Common myeloid progenitor, CD34-positive (primary cell): ENCODE data around the gene MEGF6.

Experiments used
- CTCF ChIA-PET: fragments of 350-600 bp; sonication (Branson Sonifier 250); formaldehyde crosslinking; loops from one replicate; lab custom pipeline; 2021; ENCODE audit warnings: antibody characterized with exemption; lab: Charles Lee
- POLR2A ChIA-PET: fragments of 350-600 bp; sonication (Branson Sonifier 250); formaldehyde crosslinking; loops from one replicate; lab custom pipeline; 2021; ENCODE audit warnings: antibody characterized with exemption; lab: Charles Lee
- DNase-seq, 3 donors: peaks; one replicate each; pipeline versions ENCODE4 v3.0.0 to v3.0.0-alpha.2; 2013
- H3K27ac ChIP-seq, 2 experiments: 1 replicate in 1 of 2; 2 replicates in 1 of 2; pipeline ENCODE4 v1.7.0; 2013; ENCODE audit warnings: inconsistent platforms in 2 of 2, low read length in 2 of 2, mild to moderate bottlenecking in 2 of 2, low read depth in 1 of 2, moderate library complexity in 1 of 2; ENCODE audit not compliant: severe bottlenecking in 2 of 2, insufficient read depth in 1 of 2, poor library complexity in 1 of 2
- H3K27me3 ChIP-seq, 5 experiments: replicated peaks in 2 of 5; 1 replicate in 3 of 5; 2 replicates in 2 of 5; pipeline versions ENCODE4 v1.6.1 to v1.7.0; 2013; ENCODE audit warnings: low read length in 4 of 5, mild to moderate bottlenecking in 2 of 5, moderate library complexity in 2 of 5, inconsistent platforms in 1 of 5; ENCODE audit not compliant: insufficient read depth in 5 of 5, control insufficient read depth in 4 of 5
- H3K36me3 ChIP-seq, 4 experiments: 1 replicate in 2 of 4; 2 replicates in 2 of 4; pipeline versions ENCODE4 v1.6.1 to v1.7.0; 2013; ENCODE audit warnings: low read length in 3 of 4, control low read depth in 1 of 4, mild to moderate bottlenecking in 1 of 4; ENCODE audit not compliant: control insufficient read depth in 4 of 4, insufficient read depth in 4 of 4
- H3K4me1 ChIP-seq, 4 experiments: 1 replicate in 3 of 4; 2 replicates in 1 of 4; pipeline versions ENCODE4 v1.6.1 to v1.7.1; 2013; ENCODE audit warnings: low read length in 3 of 4, mild to moderate bottlenecking in 3 of 4, control low read depth in 1 of 4, inconsistent platforms in 1 of 4, moderate library complexity in 1 of 4; ENCODE audit not compliant: control insufficient read depth in 4 of 4, insufficient read depth in 4 of 4; ENCODE audit errors: control extremely low read depth in 1 of 4
- H3K4me3 ChIP-seq, 7 experiments: 1 replicate in 4 of 7; 2 replicates in 3 of 7; pipeline versions ENCODE4 v1.5.1 to v1.7.0; 2013; ENCODE audit warnings: mild to moderate bottlenecking in 7 of 7, low read length in 6 of 7, moderate library complexity in 6 of 7, inconsistent platforms in 2 of 7, low read depth in 2 of 7, control low read depth in 1 of 7; ENCODE audit not compliant: insufficient read depth in 4 of 7, control insufficient read depth in 1 of 7; ENCODE audit errors: extremely low read depth in 1 of 7
- H3K9me3 ChIP-seq, 5 experiments: 1 replicate in 4 of 5; 2 replicates in 1 of 5; pipeline versions ENCODE4 v1.6.1 to v1.7.1; 2013; ENCODE audit warnings: low read length in 4 of 5, mild to moderate bottlenecking in 2 of 5, inconsistent platforms in 1 of 5, low read depth in 1 of 5, moderate library complexity in 1 of 5; ENCODE audit not compliant: control insufficient read depth in 4 of 5, insufficient read depth in 2 of 5; ENCODE audit errors: control extremely low read depth in 1 of 5
- WGBS: methylation state at CpG from one replicate; pipeline ENCODE4 v1.1.5; 2013; ENCODE audit not compliant: insufficient coverage; 5-methylcytosine and 5-hydroxymethylcytosine counted together

Gene MEGF6

DNA sequence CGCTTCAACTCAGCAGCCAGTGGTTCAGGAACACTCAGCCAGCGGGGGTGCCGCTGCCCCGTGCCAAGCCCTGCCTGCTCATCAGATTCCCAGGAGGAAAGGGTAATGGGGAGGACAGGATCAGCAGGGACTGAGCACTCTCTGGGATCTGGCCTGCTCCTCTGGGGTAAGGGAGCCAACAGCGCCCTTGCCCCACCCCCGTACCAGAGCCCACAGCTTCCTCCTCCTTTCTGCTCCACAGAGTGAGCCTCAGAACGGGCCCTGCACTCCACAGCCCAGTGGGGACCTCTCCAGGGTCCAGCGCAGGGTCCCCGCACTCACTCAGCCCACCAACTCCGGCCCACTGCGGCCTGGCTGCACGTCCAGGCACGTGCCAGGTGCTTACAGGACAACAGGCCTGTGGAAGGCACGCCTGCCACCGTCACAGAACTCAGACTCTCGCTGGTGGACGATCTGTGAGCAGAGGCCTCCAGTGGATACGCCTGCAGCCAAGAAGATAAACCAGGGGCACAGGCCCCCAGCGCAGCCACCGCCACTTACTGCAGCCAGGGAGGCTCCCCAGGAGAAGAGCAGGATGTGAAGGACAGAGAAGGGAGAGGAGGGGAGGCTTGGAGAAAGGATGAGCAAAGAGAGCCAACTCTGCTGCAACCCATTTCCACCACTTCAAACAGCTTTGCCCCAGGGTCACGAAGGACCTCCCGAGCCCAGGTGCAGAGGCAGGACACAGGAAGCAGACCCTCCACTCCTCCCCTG is 2.1 kb downstream of the MEGF6 start:
- POLR2A ChIA-PET = no interaction called here
- peak overlapping the region in 5 of 7 experiments; percentile 3 to 79 (median 71) for H3K4me3 ChIP-seq
- no peaks in the 10 kb centered on the region for H3K9me3 ChIP-seq
- peaks cover 2 to 40% (median 38%) of the 10 kb centered on the region in 4 experiments for H3K4me1 ChIP-seq
- H3K27me3 ChIP-seq = peaks cover 0 to 3% (median 0%) of the 10 kb centered on the region in 5 experiments
- peak in 1 of 3 donors; percentile 44 for DNase-seq
- WGBS = 36% methylated on average over 14 of the region's 22 CpGs
- peaks cover 0 to 25% (median 9%) of the 10 kb centered on the region in 4 experiments for H3K36me3 ChIP-seq
- CTCF ChIA-PET = interaction anchor here (1.3 to 1.8 kb wide), 4 partner anchors 10 to 156 kb away, joined by 5 to 6 read pairs (median 5); no protein-coding TSS in a partner anchor
- H3K27ac ChIP-seq = peak overlapping the region in 1 of 2 experiments; percentile 25

DNA sequence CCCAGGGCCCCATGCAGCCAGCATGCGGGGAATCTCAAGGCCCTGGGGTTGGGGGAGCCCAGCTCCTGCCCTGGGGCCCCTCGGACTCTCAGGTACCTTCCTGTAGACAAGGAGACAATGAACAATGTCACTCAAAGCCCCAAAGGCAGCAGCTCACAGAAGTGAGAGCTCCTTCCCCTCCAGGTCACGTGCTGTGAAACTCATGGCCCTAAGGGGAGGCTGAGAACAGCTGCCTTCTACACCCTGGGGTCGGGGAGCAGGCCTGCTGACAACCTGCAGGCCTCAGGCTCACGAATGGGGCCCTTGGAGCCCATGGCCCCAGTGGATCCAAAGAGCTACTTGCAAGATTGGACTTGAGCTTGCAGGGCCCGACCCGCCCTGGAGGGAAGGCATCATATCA is 3.2 kb downstream of the MEGF6 start:
- ChIA-PET POLR2A (no interaction called here), CTCF (interaction anchor here (1.2 to 2.9 kb wide), 5 partner anchors 11 to 155 kb away, joined by 5 to 9 read pairs (median 5); no protein-coding TSS in a partner anchor)
- peaks cover 0 to 3% (median 0%) of the 10 kb centered on the region in 5 experiments for H3K27me3 ChIP-seq
- no peaks in the 10 kb centered on the region for H3K9me3 ChIP-seq
- peaks cover 2 to 40% (median 38%) of the 10 kb centered on the region in 4 experiments for H3K4me1 ChIP-seq
- DNase-seq = no peak
- H3K27ac ChIP-seq = no peak overlapping the region
- H3K36me3 ChIP-seq = peaks cover 0 to 25% (median 10%) of the 10 kb centered on the region in 4 experiments
- WGBS = 87% methylated on average over 6 of the region's 7 CpGs
- H3K4me3 ChIP-seq = no peak overlapping the region

DNA sequence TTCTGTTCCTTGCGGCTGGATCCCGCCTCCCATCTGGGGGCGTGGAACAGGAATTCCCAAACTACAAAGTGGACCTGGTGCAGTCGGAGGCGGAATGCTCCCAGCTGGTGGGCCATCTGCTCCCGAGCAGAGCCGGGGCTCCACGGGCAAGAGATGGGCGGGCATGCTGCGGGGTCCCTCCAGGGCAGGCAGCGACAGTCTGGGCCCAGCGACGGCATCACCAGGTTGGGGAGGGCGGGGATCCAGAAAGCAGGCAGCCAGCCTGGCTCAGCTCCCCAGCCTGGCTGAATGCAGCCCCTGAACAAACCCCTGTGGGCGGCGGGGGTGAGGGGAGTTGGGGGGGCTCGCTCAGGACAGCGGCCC is 3.6 kb downstream of the MEGF6 start:
- peaks cover 0 to 3% (median 0%) of the 10 kb centered on the region in 5 experiments for H3K27me3 ChIP-seq
- no peak overlapping the region for H3K4me3 ChIP-seq
- peaks cover 2 to 41% (median 39%) of the 10 kb centered on the region in 4 experiments for H3K4me1 ChIP-seq
- no peak for DNase-seq
- ChIA-PET POLR2A (no interaction called here), CTCF (interaction anchor here (1.2 to 2.9 kb wide), 4 partner anchors 14 to 155 kb away, joined by 5 to 9 read pairs (median 5); no protein-coding TSS in a partner anchor)
- H3K36me3 ChIP-seq = peaks cover 0 to 25% (median 10%) of the 10 kb centered on the region in 4 experiments
- 95% methylated on average over 17 of the region's 18 CpGs for WGBS
- H3K9me3 ChIP-seq = no peaks in the 10 kb centered on the region
- H3K27ac ChIP-seq = no peak overlapping the region

DNA sequence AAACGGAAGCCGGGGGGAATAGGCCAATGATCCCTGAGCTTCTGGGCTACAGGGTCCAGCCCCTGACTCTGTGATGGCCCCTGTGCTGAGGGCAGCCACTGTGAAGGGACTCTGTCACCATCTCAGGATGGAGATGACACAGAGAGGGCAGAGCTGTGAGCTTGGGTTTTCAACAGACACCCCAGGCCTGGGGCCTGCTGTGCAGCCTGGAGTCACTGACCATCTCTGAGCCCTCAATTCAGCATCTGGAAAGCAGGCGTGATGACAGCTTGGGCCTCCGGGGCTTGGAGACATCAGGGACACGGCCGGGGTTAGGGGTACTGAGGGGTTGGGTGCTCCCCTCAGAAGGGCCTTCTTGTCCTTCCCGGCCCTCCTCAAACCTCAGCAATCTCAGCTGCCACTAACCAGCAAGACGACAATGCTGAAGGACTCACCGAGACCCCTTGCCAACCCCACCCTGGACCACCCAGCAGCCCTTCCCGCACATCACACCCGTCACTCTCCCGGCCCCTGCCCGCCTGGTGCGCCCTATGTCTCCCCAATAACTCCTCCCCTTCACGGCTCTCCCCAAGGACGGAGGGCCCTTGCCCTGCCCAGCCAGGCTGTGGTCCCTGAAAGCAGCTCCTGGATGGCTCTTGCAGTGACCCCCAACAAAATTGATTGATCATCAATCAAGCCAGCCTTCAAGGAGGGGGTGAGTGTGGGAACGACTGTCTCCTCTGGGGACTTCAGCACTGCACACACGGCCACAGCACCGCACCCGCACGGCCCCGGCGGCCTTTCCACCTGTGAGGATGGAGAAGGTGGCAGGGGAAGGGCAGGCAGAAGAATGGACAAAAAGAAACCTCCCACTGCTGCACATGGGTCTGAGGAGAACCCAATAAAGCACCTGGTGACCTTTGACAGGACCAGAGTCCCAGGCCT is 4.3 kb downstream of the MEGF6 start:
- Histone ChIP-seq H3K4me3 (no peak overlapping the region), H3K36me3 (peaks cover 2 to 27% (median 10%) of the 10 kb centered on the region in 4 experiments), H3K27ac (no peak overlapping the region), H3K9me3 (no peaks in the 10 kb centered on the region), H3K27me3 (peaks cover 0 to 2% (median 0%) of the 10 kb centered on the region in 5 experiments), H3K4me1 (peaks cover 2 to 46% (median 37%) of the 10 kb centered on the region in 4 experiments)
- CTCF ChIA-PET = interaction anchor here (0.9 to 2.9 kb wide), 3 partner anchors 8 to 154 kb away, joined by 4 to 9 read pairs (median 5); no protein-coding TSS in a partner anchor
- WGBS = 94% methylated on average over 19 of the region's 23 CpGs
- POLR2A ChIA-PET = interaction anchor here (0.6 kb wide), 1 partner anchor 12 kb away, joined by 3 read pairs; no protein-coding TSS in a partner anchor
- DNase-seq = no peak

DNA sequence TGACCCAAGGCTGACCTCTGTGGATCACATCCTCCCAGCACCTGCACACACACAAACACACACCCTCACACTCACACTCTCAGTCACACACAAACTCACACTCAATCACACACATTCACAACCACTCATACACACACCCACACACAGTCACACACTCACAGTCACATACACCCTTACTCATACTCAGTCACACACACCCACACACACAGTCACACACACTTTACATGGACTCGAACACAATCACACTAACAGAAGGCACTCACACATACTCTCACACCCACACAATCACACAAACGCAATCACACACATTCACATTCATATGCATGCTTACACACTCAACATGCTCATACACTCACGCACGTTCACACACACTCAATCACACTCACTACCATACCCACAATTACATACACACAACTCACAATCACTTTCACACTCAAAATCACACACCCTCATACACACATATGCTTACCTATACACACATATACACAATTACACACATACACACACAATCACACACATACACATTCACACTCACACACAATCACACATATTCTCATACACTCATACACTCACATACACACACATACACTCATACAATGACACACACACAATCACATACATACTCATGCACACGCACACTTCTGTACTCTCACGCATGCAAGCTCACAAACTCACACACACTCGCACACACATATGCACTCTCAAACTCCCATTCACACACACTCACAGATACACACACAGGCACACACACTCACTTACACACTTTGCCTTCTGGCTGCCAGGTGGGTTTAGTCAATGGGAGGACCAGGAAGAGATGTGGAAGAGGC is 6.1 kb downstream of the MEGF6 start:
- CTCF ChIA-PET = no interaction called here
- H3K9me3 ChIP-seq = no peaks in the 10 kb centered on the region
- over 99% methylated on average over 7 of the region's 7 CpGs for WGBS
- no peak for DNase-seq
- H3K27me3 ChIP-seq = no peaks in the 10 kb centered on the region
- POLR2A ChIA-PET = no interaction called here
- H3K4me3 ChIP-seq = no peak overlapping the region
- H3K4me1 ChIP-seq = peaks cover 2 to 51% (median 22%) of the 10 kb centered on the region in 4 experiments
- no peak overlapping the region for H3K27ac ChIP-seq
- H3K36me3 ChIP-seq = peaks cover 4 to 43% (median 18%) of the 10 kb centered on the region in 4 experiments

DNA sequence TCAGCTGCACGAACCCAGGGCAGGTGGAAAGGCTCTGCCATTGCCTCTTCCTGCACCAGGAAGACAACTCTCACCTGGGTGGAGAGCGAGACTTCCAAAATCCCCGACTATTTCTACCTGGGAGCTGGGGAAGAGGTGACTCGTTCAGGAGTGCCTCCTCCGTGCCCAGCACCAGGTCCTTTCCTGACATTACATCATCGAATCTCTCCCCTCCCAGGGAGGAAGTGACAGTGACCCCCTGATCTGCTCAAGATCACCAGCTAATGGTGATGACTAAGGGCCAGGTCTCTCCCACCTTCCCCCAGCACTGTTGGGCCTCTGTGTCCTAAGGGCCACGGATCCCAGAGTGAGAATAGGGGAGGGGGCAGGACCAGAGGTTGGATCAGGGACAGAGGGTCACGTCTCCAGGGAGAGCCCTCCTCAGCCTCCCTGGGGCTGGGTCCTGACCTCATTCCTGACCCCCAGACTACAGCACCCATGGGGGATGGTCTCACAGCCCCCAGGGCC is 6.8 kb downstream of the MEGF6 start:
- Histone ChIP-seq H3K9me3 (no peaks in the 10 kb centered on the region), H3K4me3 (no peak overlapping the region), H3K36me3 (peaks cover 4 to 48% (median 19%) of the 10 kb centered on the region in 4 experiments), H3K4me1 (peaks cover 0 to 51% (median 19%) of the 10 kb centered on the region in 4 experiments), H3K27ac (no peak overlapping the region), H3K27me3 (no peaks in the 10 kb centered on the region)
- WGBS = 99% methylated on average over 6 of the region's 8 CpGs
- CTCF ChIA-PET = no interaction called here
- no peak for DNase-seq
- POLR2A ChIA-PET = no interaction called here
